Activated effector memory CD4-positive, alpha-beta T cell treated with Interleukin-2 at 50 U/mL for 16 hours (primary cell): Measurements from ENCODE around the gene SMIM10L1.

ENCODE experiments used
- DNase-seq: peaks from one replicate; pipeline ENCODE4 v3.0.0-alpha.2; 2020

The SMIM10L1 gene

DNA sequence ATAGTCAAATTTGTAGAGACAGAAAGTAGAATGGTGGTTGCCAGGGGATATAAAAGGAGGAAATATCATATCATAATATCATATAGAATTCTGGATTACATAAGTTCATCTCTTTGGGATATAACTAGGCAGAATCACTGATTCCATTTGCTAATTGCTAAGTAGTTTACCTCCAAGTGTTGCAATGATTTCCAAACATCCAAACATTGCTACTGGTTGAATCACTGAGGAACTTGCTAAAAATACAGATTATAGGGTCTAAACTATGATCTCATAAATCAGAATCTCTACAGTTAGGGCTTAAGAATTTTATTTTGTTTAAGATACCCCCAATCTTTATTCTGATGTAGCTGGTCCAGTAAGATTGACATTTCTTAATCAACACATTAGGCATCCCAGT is 31.8 kb downstream of the SMIM10L1 start:
- no peak for DNase-seq

DNA sequence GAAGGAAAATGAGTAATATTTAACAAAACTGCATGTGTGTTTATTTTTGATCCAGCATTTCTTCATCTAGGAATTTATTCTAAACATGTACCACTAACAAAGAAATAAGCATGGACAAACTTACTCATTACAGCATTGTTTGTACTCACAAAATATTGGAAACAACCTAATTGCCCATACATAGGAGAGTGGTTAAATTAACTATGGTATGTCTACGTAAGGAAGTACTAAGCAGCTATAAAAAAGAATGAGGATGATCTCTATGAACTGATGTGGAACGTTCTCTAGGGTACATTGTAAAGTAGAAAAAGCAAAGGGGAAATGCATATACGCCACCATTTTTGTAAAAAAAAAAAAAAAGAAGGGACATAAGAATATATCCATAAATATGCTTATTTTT is 33.2 kb downstream of the SMIM10L1 start:
- DNase-seq: no peak

DNA sequence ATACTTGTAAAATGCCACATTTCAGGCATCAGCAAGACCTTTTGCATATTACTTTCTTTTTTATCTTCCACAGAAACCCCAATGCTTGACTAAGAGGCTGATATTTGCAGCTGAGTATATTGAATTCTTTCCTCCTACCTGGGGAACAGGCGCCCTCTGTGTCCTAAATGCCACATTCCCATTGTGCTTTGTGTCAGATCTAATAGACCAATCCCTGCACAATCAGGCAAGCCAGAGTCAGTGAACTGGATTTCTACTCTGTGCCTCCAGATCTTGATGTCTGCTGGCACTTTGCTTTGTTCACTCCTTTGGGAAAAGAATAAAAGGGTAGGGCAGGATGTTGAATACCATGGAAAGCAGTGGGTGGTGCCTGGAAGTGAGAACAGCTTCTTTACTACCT is 38.1 kb downstream of the SMIM10L1 start:
- no peak for DNase-seq
